ENCODE measurements around the gene LCNL1.

The LCNL1 gene

DNA sequence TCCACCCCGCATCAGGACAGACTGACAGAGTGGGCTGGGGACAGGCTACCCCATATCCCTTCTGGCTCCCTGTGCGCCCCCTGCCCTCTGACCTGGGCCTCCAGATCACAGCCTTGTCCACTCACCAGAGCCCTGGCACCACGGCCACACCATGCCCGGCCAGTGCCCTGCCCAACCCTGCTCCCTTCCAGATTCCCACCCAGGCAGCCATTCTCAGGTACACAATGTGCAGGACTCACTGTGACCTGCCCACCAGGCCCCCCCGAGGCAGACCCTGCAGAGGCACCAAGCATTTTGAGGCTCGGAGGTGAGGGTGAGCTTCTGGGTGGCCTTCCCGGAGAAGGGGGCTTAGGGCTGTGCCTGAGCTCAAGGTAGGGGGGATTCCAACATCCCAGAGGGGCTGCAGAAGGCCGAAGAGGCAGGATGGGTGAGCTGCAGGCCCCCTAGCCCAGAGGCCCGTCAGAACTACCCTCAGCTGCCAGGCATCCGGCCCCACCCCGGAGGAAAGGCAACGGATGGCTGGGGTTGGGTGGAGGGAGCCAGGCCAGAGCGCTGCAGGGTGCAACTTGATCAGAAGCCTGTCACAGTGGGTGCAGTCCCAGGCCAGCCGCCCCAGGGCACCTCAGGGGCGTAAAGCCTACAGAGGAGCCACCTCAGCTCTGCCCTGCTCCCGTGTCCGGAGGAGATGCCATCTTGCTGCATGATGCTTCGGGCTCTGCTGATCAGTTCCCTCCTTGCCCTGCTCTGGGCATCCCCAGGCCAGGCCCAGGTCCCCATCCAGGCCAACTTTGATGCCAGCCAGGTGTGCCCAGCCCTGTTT lies at the start of gene LCNL1:
Gene LCNL1 (plus strand): TSS at position 762 of the 820 bp plus-strand sequence. CDS start 594 bp downstream, outside the sequence.
- no peak for DNase-seq (ENCODE audit: low spot score)

- no peak for DNase-seq (ENCODE audit: low spot score)
These were observed 48.5 kb upstream of the LCNL1 start for GRCh38 chr9:136934277-136934676.

DNA sequence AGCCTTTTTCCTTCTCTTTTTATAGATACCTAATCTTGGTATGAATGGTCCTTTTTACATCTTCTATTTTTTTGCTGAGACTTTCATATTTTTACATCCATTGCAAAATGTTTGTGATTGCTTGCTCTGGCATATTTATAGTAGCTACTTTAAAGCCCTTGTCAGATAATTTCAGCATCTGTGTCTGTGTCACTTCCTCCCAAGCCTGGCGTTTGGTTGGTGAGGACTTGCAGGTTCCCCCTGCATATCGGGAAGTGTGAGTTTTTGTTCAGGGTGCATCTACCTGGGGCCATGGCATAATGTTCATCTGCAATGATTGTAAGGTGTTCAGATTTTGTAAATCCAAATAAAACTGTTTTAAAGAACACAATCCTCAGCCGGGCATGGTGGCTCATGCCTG lies 47.1 kb upstream of the LCNL1 start:
- no peak for DNase-seq (ENCODE audit: low spot score)

DNA sequence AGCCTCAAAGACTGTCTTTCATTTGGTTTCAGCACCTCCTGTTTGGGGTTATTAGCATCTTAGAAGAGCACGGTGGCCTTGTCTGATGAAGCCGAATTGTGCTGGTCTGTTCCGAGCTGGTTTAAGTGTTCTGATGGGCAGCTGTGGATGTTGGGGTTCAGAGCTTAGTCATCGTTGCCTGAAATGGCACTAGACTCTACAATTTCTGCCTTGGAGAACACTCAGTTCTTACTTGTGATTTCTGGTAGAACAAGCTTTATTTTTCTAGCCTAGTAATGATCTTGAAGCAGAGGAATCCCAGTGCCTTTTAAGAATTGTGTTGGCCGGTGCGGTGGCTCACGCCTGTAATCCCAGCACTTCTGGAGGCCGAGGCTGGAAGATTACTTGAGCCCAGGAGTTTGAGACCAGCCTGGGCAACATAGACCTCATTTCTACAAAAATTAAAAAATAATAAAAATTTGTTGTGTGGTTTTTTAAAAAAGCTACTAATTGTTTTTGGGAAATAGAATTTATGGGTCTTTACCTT lies 46.1 kb upstream of the LCNL1 start:
- no peak for DNase-seq (ENCODE audit: low spot score)

DNA sequence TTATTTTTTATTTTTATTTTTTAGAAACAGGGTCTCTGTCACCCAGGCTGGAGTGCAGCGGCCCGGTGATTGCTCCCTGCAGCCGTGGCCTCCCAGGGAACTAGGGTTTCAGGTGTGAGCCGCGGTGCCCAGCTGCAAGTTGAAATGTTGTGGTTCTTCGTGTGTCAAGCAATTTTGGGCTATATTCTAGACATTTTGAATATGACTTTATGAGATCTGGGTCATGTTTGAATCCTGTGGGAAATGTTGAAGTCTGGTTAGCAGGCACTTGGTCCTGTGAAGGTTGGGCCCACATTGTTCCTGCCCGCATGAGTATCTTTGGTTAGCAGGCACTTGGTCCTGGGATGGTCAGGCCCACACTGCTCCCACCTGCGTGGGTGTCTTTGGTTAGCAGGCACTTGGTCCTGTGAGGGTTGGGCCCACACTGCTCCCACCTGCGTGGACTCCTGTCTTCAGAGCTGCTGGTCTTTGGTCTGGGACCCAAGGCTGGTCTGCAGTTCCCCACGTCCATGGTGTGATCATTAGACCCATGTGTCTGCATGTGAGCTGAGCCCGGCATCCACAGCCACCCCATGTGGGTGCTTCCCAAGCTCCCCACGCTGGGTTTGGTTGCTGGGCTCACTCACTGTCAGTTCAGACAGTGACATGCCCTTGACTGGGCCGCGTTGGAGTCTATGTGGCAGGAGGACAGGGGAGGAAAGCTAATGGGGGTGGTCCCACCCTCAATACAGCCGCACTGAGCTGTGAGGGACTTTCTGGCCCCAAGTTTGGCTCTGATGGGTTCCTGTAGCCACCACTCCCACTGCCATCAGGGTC lies 45.4 kb upstream of the LCNL1 start:
- no peak for DNase-seq (ENCODE audit: low spot score)

GRCh38 chr9:136939431-136939995 lies 43.3 kb upstream of the LCNL1 start:
- no peak for DNase-seq (ENCODE audit: low spot score)

- no peak for DNase-seq (ENCODE audit: low spot score)
These were observed 42.7 kb upstream of the LCNL1 start for GRCh38 chr9:136939996-136940525.

DNA sequence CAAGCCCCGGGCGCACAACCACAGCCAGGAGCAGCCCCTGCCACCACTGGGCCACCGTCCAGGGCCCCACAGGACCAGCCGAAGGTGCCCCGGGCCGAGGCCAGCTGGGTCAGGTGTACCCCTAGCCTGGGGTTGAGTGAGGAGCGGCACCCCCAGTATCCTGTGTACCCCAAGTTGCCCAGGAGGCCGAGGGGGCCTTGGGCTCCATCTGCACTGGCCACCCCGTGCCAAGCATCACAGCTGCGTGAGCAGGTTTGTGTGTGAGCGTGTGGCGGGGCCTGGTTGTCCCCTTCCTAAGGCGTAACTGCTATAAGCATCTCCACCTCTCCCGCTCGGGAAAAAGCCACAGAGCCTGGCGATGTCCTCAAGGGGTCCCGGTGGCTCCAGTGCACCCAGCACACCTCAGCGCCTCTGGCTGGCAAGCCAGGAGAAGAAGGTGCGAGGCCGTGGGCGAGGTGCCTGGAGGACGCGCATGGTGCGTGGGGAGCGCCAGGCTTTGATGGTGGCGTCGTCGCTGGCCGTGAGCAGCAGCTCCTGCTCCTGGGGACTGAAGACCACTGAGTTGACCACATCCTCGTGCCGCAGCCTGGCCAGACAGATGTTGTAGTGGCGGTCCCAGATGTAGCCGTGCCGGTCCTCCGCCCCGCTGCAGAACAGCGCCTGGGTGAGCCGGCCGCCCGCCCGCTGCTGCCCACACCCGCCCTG lies 42.1 kb upstream of the LCNL1 start:
- no peak for DNase-seq (ENCODE audit: low spot score)

GRCh38 chr9:136941231-136942111 lies 41.3 kb upstream of the LCNL1 start:
- no peak for DNase-seq (ENCODE audit: low spot score)

- no peak for DNase-seq (ENCODE audit: low spot score)
These were observed 40.5 kb upstream of the LCNL1 start for GRCh38 chr9:136942112-136942880.

DNA sequence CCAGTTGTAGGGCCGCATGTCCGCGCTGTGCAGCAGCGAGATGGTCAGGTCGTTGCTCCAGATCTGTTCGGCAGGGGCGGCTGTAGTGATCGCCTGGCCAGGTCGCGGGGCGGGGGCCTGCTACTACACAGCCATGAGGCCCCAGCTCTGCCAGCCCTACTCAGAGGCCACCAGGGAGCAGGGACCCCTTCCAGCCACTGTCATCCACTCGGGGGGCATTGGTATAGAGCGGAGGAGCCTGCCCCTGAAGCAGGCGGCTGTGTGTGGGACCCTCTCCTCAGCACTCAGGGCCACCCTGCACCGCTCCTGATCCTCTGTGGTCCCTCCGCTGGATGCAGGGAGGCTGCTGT lies 39.9 kb upstream of the LCNL1 start:
- DNase-seq (ENCODE audit: low spot score): no peak

- peak; percentile 27 for DNase-seq (ENCODE audit: low spot score)
These were observed 39.2 kb upstream of the LCNL1 start for GRCh38 chr9:136943291-136944211.

DNA sequence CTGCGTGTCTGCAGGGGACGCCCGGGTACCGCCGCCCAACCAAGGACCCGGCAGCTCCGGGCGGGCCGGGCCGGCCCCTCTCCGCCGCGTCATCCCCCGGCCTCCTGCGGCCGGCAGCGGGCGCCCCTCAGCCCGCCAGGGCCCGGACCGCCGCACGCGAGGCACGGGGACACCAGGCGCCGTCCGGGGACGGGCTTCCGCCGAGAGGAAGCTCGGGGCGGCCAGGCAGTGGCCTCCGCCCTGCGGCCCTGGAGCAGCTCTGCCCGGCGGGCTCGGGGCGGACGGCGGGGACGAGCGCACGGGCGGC lies 38.6 kb upstream of the LCNL1 start:
- DNase-seq (ENCODE audit: low spot score): peak; percentile 69

- peak; percentile 89 for DNase-seq (ENCODE audit: low spot score)
These were observed 38.1 kb upstream of the LCNL1 start, which contains the start of the genes C8G and FBXW5 for GRCh38 chr9:136944519-136945332. Gene C8G, plus strand, starts transcription at chr9:136945243. Its CDS starts 78 bp downstream, at chr9:136945321. Gene FBXW5, minus strand, starts transcription at chr9:136944738. Its CDS starts 655 bp downstream, at chr9:136944083.

DNA sequence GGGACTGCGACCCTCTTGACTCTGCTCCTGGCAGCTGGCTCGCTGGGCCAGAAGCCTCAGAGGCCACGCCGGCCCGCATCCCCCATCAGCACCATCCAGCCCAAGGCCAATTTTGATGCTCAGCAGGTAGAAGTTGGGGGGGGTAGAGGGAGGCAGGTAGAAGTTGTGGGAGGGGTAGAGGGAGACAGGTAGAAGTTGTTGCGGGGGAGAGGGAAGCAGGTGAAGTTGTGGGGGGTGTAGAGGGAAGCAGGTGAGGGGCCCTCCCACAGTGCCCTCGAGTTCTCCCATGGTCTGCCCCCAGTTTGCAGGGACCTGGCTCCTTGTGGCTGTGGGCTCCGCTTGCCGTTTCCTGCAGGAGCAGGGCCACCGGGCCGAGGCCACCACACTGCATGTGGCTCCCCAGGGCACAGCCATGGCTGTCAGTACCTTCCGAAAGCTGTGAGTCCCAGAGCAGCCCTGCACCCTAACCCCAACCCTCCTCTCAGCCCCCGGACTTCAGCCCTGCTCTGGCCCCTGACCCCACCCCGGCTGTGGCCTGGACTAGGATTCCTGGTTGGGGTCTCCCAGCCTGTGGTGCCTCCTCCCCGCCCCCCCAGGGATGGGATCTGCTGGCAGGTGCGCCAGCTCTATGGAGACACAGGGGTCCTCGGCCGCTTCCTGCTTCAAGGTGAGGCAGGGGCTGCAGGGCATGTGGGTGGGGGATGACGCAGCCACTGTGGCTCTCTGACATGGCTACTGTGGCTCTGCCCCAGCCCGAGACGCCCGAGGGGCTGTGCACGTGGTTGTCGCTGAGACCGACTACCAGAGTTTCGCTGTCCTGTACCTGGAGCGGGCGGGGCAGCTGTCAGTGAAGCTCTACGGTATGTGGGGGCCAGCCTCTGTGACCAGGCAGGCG lies 37.2 kb upstream of the LCNL1 start:
- DNase-seq (ENCODE audit: low spot score): no peak

GRCh38 chr9:136946228-136947027 lies 36.4 kb upstream of the LCNL1 start:
- DNase-seq (ENCODE audit: low spot score): no peak

Data from kidney capillary endothelial cell (primary cell).